Ureter (tissue), 1 donor: Measurements from ENCODE around the gene PSPN. TPM values are rescaled to one million over a fixed set of nuclear protein-coding genes. Genes with fewer than 3 reads are reported as not detected.
"Not testable (repeated sequence)": the region's sequence is repeated elsewhere in the genome, so short reads cannot be mapped to it uniquely, and the experiment has no call there.

ENCODE experiments used
- DNase-seq: peaks from one replicate; pipeline ENCODE4 v3.0.0-alpha.2; 2020; ENCODE audit warnings: low spot score
- total RNA-seq: library from RNA; stranded (reverse); gene quantifications from one replicate; pipeline ENCODE4 v1.2.4, GENCODE V29; 2023
- donor health status: DM: yes; HTN: yes; CAD: no.

PSPN gene
- total RNA-seq, 1 donor from 2014 or later = 1.1 TPM

DNA sequence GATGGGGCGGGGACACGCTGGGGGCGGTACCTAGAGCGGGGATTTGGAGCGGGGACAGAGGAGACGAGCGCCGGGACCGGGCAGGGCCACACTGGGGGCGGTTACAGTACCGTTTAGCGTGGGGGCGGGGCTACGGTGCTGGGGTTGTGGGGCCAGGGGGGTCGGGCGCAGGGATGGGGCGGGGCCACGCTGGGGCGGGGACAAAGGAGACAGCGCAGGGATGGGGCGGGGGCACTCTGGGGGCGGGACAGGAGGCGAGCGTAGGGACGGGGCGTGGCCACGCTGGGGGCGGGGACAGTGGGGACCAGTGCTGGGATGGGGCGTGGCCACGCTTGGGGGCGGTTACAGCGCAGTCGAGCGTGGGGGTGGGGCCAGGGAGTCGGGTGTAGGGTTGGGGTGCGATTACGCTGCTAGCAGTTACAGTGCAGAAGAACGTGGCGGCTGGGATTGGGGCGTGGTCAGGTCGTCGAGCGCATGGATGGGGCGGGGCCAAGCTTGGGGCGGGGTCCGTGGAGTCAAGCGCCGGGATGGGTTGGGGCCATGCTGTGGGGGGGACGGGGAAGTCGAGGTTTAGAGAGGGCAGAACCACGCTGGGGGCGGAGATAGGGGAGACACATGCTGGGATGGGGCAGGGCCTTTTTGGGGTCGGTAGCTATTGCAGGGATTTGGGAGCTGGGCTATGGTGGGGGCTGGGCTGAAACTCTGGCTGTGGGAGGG, 2.5 kb downstream of the PSPN start:
- peak; percentile 99 for DNase-seq

- peak; percentile 99 for DNase-seq
Measured at GRCh38 chr19:6372594-6373095, 3.1 kb downstream of the PSPN start, which contains the start of gene ALKBH7. TSS of gene ALKBH7 (plus strand) at chr19:6372794. CDS start at chr19:6372821, 27 bp downstream.

DNA sequence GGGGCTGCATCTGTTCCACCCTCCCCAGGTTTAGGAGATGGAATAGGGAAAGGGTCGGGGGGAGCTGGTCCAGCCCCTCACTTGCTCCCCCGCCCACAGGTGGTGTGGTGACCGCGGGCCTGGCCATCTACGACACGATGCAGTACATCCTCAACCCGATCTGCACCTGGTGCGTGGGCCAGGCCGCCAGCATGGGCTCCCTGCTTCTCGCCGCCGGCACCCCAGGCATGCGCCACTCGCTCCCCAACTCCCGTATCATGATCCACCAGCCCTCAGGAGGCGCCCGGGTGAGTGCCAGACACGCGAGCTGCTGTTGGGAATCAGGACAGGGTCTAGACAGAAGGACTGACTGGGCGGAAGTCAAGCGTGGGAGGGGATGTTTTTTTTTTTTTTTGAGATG, 11.4 kb downstream of the PSPN start:
- no peak for DNase-seq

DNA sequence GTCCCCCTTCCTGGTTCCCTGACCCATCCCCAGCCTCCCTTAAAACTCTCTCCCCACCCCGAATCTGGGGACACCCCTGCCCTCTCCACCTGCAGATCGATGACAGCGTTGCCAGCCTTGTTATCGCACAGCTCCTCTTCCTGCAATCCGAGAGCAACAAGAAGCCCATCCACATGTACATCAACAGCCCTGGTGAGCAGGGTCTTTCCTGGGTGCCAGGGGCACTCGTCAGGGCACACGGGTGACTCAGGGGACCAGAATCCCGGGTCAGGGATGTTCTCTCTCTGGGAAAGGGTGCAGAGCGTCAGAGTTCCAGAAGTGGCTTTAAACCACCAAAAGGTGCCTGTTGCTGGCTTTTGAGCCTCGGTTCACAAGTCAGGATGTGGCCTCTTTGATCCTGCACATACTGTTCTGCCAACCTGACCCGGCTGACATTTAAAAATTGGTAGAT, 13.4 kb downstream of the PSPN start:
- DNase-seq = no peak

DNA sequence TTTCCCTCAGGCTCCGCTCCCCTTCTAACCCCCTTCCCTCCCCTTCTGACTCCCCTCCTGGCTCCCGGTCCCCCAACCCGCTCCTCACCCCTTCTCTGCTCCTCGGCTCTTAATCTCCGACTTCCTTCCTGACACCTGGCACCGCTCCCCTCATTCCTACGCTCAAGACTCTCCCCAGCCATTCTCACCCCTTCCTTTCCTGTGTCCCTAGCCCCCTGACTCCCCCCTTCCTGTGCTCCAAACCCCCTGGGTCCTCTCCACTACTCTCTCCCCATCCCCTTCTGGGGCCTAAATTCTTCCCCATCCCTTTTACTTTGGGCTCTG, 13.7 kb downstream of the PSPN start:
- no peak for DNase-seq

GRCh38 chr19:6360857-6361216, 14.9 kb downstream of the PSPN start:
- DNase-seq = not testable (repeated sequence)

DNA sequence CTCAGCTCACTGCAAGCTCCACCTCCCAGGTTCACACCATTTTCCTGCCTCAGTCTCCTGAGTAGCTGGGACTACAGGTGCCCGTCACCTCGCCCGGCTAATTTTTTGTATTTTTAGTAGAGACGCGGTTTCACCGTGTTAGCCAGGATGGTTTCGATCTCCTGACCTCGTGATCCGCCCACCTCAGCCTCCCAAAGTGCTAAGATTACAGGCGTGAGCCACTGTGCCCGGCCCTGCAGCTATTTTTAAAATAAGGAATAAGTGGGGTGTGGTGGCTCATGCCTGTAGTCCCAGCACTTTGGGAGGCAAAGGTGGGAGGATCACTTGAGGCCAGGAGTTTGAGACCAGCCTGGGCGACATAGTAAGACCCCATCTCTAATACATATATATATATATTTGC, 15.3 kb downstream of the PSPN start:
- DNase-seq = not testable (repeated sequence)

DNA sequence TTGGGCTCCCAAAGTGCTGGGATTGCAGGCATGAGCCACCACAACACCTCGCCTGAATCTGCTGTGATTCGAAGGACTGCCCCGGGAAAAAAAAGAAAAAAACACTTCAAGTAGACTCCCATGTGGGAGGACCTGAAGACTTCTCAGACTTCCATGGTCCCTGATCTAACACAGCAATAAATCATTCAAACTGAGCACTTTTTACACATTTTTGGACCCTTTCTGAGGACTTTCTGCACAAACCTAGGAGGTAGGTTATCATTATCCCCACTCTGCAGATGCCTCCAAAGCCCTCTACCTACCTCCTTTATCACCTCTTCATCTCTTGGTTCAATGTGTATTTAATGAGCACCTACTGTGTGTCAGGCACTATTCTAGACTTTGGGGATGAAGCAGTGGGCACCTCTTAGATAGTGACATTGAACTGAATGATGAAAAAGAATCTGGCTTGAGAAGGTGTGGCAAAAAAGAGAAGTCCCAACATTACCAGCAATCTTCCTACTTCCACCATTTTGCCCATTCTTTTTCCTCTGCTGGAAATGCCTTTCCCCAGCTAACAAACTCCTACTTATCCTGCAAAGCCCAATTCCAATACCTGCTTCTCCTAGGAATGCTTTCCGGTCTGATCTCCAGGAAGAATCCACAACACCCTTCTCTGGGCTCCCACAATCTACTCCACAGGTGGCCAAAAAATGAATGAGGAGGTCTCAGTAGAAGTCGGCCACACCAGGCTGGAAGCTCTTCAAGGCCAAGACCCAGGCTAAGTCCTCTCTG, 16.0 kb downstream of the PSPN start:
- DNase-seq = no peak

GRCh38 chr19:6358003-6358402, 17.7 kb downstream of the PSPN start:
- no peak for DNase-seq

- DNase-seq = no peak
Measured at GRCh38 chr19:6357174-6357573, 18.6 kb downstream of the PSPN start.

DNA sequence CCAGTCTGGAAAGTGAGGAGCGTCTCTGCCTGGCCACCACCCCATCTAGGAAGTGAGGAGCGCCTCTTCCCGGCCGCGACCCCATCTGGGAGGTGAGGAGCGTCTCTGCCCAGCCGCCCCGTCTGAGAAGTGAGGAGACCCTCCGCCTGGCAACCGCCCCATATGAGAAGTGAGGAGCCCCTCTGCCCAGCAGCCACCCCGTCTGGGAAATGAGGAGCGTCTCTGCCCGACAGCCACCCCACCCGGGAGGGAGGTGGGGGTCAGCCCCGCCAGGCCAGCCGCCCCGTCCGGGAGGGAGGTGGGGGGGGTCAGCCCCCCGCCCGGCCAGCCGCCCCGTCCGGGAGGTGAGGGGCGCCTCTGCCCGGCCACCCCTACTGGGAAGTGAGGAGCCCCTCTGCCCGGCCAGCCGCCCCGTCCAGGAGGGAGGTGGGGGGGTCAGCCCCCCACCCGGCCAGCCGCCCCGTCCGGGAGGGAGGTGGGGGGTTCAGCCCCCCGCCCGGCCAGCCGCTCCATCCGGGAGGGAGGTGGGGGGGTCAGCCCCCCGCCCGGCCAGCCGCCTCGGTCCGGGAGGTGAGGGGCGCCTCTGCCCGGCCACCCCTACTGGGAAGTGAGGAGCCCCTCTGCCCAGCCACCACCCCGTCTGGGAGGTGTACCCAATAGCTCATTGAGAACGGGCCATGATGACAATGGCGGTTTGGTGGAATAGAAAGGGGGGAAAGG, 20.3 kb downstream of the PSPN start:
- not testable (repeated sequence) for DNase-seq

- no peak for DNase-seq
Measured at GRCh38 chr19:6354098-6354674, 21.5 kb downstream of the PSPN start.

- DNase-seq = no peak
Measured at GRCh38 chr19:6352381-6353165, 23.2 kb downstream of the PSPN start.

DNA sequence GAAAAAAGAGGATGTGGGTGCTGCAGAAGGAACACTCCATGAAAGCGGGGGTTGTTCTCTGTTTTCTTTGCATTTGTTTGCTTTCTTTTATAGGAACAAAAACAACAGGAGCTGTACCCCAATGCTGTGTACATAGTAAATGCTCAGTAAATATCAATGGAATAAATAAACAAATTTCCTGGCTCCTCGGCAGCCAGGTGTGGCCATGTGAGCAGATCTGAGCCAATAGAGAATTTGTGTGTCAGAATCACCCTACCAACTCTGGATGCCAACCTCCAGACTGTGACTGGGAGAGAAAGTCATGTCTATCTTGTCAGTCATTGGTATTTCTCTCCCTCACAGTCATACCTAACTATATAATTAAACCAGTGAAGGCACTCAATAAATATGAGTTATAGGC, 25.0 kb downstream of the PSPN start:
- no peak for DNase-seq

- not testable (repeated sequence) for DNase-seq
Measured at GRCh38 chr19:6349271-6349670, 26.5 kb downstream of the PSPN start.

DNA sequence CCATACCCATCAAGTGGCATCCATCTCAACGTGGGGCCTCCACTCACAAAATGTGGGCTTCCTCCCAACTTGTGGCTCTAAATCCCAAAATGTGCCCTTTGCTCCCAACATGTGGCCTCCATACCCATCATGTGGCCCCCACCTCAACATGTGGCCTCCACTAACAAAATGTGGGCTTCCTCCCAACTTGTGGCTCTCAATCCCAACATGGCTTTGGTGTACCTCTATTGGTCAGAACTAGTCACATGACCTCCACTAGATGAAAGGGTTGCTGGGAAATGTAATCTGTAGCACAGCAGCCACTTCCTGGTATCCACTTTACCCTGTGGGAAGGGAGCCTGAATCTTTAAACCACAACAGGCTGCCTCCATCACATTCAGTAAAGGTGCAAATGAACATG, 32.3 kb downstream of the PSPN start:
- no peak for DNase-seq

DNA sequence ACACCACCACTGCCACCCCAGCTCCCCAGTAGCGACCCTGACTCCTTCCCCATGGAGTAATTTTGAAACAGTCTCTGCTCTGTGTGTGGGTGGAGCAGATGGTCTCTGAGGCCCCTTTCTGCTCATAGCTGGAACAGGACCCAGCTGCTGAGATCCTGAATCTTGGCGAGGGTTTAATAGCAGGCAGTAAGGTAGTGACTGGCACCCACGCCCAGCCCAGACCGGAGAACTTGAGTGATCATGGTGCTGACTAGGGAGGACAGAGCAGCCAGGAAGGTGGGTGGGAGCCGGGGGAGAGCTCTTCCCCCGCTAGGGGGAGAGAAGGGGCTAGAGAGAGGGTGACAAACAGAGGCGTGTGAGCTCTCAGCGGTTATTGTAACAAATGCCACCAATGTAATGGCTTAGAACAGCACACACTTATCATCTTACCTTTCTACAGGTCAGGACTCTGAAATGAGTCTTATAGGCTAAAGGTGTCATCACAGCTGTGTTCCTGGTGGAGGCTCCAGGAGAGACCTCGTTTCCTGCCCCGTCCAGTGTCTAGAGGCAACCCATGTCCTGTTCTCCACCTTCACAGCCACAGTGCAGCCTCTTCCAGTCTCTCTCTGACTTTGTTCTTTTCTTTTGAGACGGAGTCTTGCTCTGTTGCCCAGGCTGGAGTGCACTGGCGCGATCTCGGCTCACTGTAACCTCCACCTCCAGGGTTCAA, 35.1 kb downstream of the PSPN start:
- DNase-seq = no peak

GRCh38 chr19:6334490-6335285, 41.0 kb downstream of the PSPN start:
- DNase-seq = no peak

- peak; percentile 48 for DNase-seq
Measured at GRCh38 chr19:6333439-6333838, 42.3 kb downstream of the PSPN start, which contains the start of gene ACER1. TSS of gene ACER1 (minus strand) at chr19:6333612. CDS start at chr19:6333551, 61 bp downstream.

- no peak for DNase-seq
Measured at GRCh38 chr19:6326815-6327214, 48.9 kb downstream of the PSPN start.
